Activated CD8-positive, alpha-beta memory T cell treated with anti-CD3 and anti-CD28 coated beads, Interleukin-2, amount 50 U/mL, for 1 hour (primary cell): ENCODE results near the gene TIAM1.

ENCODE experiments used
- DNase-seq: peaks from one replicate; pipeline ENCODE4 v3.0.0-alpha.2; 2020; ENCODE audit errors: extremely low read depth

TIAM1 gene

GRCh38 chr21:31136891-31137290, 207.2 kb downstream of the TIAM1 start:
- no peak for DNase-seq

- no peak for DNase-seq
These were observed 208.4 kb downstream of the TIAM1 start for GRCh38 chr21:31135531-31136184.

GRCh38 chr21:31133243-31133830, 210.7 kb downstream of the TIAM1 start:
- no peak for DNase-seq

- DNase-seq = peak; percentile 52
These were observed 211.4 kb downstream of the TIAM1 start for GRCh38 chr21:31132574-31133242.

GRCh38 chr21:31130821-31131220, 213.2 kb downstream of the TIAM1 start:
- no peak for DNase-seq

GRCh38 chr21:31128234-31128633, 215.8 kb downstream of the TIAM1 start:
- DNase-seq = no peak

GRCh38 chr21:31124010-31124409, 220.1 kb downstream of the TIAM1 start:
- no peak for DNase-seq

GRCh38 chr21:31119199-31119598, 224.9 kb downstream of the TIAM1 start:
- DNase-seq = no peak

- DNase-seq = no peak
These were observed 226.7 kb downstream of the TIAM1 start for GRCh38 chr21:31117128-31117916.

GRCh38 chr21:31115249-31115648, 228.8 kb downstream of the TIAM1 start:
- no peak for DNase-seq

- no peak for DNase-seq
These were observed 233.0 kb downstream of the TIAM1 start for GRCh38 chr21:31111093-31111492.

GRCh38 chr21:31110430-31110829, 233.6 kb downstream of the TIAM1 start:
- no peak for DNase-seq

GRCh38 chr21:31107871-31108270, 236.2 kb downstream of the TIAM1 start:
- DNase-seq = no peak

GRCh38 chr21:31107176-31107785, 236.8 kb downstream of the TIAM1 start:
- no peak for DNase-seq

- DNase-seq = no peak
These were observed 240.3 kb downstream of the TIAM1 start for GRCh38 chr21:31103571-31104265.

GRCh38 chr21:31103163-31103562, 240.9 kb downstream of the TIAM1 start:
- no peak for DNase-seq

GRCh38 chr21:31099122-31099521, 244.9 kb downstream of the TIAM1 start:
- DNase-seq = no peak

- DNase-seq = no peak
These were observed 245.5 kb downstream of the TIAM1 start for GRCh38 chr21:31098576-31099005.

GRCh38 chr21:31092832-31093625, 251.0 kb downstream of the TIAM1 start:
- no peak for DNase-seq

- no peak for DNase-seq
These were observed 253.7 kb downstream of the TIAM1 start for GRCh38 chr21:31090376-31090775.

- no peak for DNase-seq
These were observed 255.6 kb downstream of the TIAM1 start for GRCh38 chr21:31088474-31088751.
